Vagina (tissue), 2 donors: ENCODE measurements around the gene BMERB1.
"Not testable (repeated sequence)": the region's sequence is repeated elsewhere in the genome, so short reads cannot be mapped to it uniquely, and the experiment has no call there.

Experiments used
- POLR2A ChIP-seq, 2 donors: fragments of 450-650 bp; IDR thresholded peaks; one replicate each; pipeline ENCODE4 v1.6.1; 2017; ENCODE audit warnings: antibody characterized with exemption in 2 of 2, mild to moderate bottlenecking in 2 of 2, moderate library complexity in 2 of 2
- TF ChIP-seq, protein P1 (sequence below), 3 experiments: fragments of 450-650 bp in 2 of 3; fragments of 200-600 bp in 1 of 3; sonication (generic) in 1 of 3; IDR thresholded peaks; one replicate each; pipeline ENCODE4 v1.5.1; 2017 to 2019; ENCODE audit warnings: antibody characterized with exemption in 3 of 3, mild to moderate bottlenecking in 2 of 3, moderate library complexity in 2 of 3

DNA sequence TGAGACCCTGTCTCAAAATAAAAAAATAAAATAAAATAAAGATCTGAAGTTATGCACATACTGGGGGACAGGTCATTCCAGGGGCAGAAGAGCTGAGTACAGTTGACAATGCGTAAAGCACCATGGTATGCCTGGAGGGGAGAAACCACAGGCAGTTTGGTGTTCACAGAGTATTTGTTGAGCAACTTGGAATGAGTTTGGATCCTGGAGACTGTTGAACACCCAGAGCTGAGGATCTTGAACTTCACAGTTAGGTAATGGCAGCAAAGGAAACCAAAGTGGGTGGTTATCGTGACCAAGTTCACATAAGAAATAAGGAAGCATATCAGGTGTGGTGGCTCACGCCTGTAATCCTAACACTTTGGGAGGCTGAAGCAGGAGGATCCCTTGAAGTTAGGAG, 30.3 kb upstream of the BMERB1 start:
- TF ChIP-seq, protein P1, sequence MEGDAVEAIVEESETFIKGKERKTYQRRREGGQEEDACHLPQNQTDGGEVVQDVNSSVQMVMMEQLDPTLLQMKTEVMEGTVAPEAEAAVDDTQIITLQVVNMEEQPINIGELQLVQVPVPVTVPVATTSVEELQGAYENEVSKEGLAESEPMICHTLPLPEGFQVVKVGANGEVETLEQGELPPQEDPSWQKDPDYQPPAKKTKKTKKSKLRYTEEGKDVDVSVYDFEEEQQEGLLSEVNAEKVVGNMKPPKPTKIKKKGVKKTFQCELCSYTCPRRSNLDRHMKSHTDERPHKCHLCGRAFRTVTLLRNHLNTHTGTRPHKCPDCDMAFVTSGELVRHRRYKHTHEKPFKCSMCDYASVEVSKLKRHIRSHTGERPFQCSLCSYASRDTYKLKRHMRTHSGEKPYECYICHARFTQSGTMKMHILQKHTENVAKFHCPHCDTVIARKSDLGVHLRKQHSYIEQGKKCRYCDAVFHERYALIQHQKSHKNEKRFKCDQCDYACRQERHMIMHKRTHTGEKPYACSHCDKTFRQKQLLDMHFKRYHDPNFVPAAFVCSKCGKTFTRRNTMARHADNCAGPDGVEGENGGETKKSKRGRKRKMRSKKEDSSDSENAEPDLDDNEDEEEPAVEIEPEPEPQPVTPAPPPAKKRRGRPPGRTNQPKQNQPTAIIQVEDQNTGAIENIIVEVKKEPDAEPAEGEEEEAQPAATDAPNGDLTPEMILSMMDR (IDR thresholded peaks at IDR 0.05) = not testable (repeated sequence)
- not testable (repeated sequence) for TF ChIP-seq POLR2A (IDR thresholded peaks at IDR 0.05)
